ENCODE measurements around the gene FBXL16. TPM values are rescaled to one million over a fixed set of nuclear protein-coding genes. Genes with fewer than 3 reads are reported as not detected.

Gene FBXL16
- total RNA-seq, 1 experiment from 2014 or later: 22.2 TPM

GRCh38 chr16:732936-733335 is 27.3 kb upstream of the FBXL16 start:
- Histone ChIP-seq H3K9me3 (ENCODE audit: insufficient read depth, low read depth) (no peaks in the 10 kb centered on the region), H3K9me2 (ENCODE audit: insufficient read depth) (no peaks in the 10 kb centered on the region), H3K27me3 (ENCODE audit: insufficient read depth, low read depth) (no peaks in the 10 kb centered on the region), H3K4me3 (no peak overlapping the region), H3K36me3 (ENCODE audit: low read depth) (no peaks in the 10 kb centered on the region), H2AFZ (no peak overlapping the region), H3K27ac (no peak overlapping the region), H3K4me1 (replicated peaks; ENCODE audit: insufficient read depth) (no peaks in the 10 kb centered on the region), H4K20me1 (ENCODE audit: insufficient read depth) (no peaks in the 10 kb centered on the region), H3K79me2 (ENCODE audit: low read depth) (no peaks in the 10 kb centered on the region), H3F3A (ENCODE audit: insufficient read depth, low read depth) (peaks cover 7% of the 10 kb centered on the region; the same call in 1 of the 2 replicates), H3K4me2 (no peak overlapping the region)
- BruUV-seq (replicated peaks): no TSS peak
- CTCF ChIA-PET: no interaction called here
- intact Hi-C loops (cut with micrococcal nuclease; ENCODE audit: unreplicated experiment): no loop called here
- TF ChIP-seq EZH2 (IDR thresholded peaks at IDR 0.05; ENCODE audit: low read depth) (no peak), CTCF (conservative IDR thresholded peaks at IDR 0.05) (no peak)
- POLR2A ChIA-PET (ENCODE audit: unreplicated experiment): no interaction called here
- DNase-seq: peak in 1 of 2 experiments; percentile 32

GRCh38 chr16:732332-732731 is 26.7 kb upstream of the FBXL16 start:
- H3K4me2 ChIP-seq: no peak overlapping the region
- ChIA-PET CTCF (interaction anchor here (0.7 kb wide), 1 partner anchor 256 kb away, joined by 4 read pairs; no protein-coding TSS in a partner anchor), POLR2A (ENCODE audit: unreplicated experiment) (interaction anchor here (0.6 kb wide), 1 partner anchor 28 kb away, joined by 3 read pairs; no protein-coding TSS in a partner anchor)
- no peaks in the 10 kb centered on the region for H3K79me2 ChIP-seq (ENCODE audit: low read depth)
- no peaks in the 10 kb centered on the region for H3K9me3 ChIP-seq (ENCODE audit: insufficient read depth, low read depth)
- TF ChIP-seq CTCF (conservative IDR thresholded peaks at IDR 0.05): no peak
- TF ChIP-seq EZH2 (IDR thresholded peaks at IDR 0.05; ENCODE audit: low read depth): no peak
- H2AFZ ChIP-seq: no peak overlapping the region
- no TSS peak for BruUV-seq (replicated peaks)
- H4K20me1 ChIP-seq (ENCODE audit: insufficient read depth): no peaks in the 10 kb centered on the region
- H3K36me3 ChIP-seq (ENCODE audit: low read depth): no peaks in the 10 kb centered on the region
- no peaks in the 10 kb centered on the region for H3K9me2 ChIP-seq (ENCODE audit: insufficient read depth)
- no peaks in the 10 kb centered on the region for H3K4me1 ChIP-seq (replicated peaks; ENCODE audit: insufficient read depth)
- DNase-seq: peak in 1 of 2 experiments; percentile 10
- no peak overlapping the region for H3K4me3 ChIP-seq
- H3F3A ChIP-seq (ENCODE audit: insufficient read depth, low read depth): peaks cover 7% of the 10 kb centered on the region; the same call in 1 of the 2 replicates
- intact Hi-C loops (cut with micrococcal nuclease; ENCODE audit: unreplicated experiment): no loop called here
- H3K27me3 ChIP-seq (ENCODE audit: insufficient read depth, low read depth): no peaks in the 10 kb centered on the region
- H3K27ac ChIP-seq: no peak overlapping the region

- Histone ChIP-seq H3K4me1 (replicated peaks; ENCODE audit: insufficient read depth) (no peaks in the 10 kb centered on the region), H4K20me1 (ENCODE audit: insufficient read depth) (peaks cover 4% of the 10 kb centered on the region; the same call in 1 of the 2 replicates), H3K36me3 (ENCODE audit: low read depth) (no peaks in the 10 kb centered on the region), H3K4me2 (no peak overlapping the region), H3F3A (ENCODE audit: insufficient read depth, low read depth) (peaks cover 15% of the 10 kb centered on the region), H3K27ac (no peak overlapping the region), H2AFZ (no peak overlapping the region), H3K9me2 (ENCODE audit: insufficient read depth) (no peaks in the 10 kb centered on the region), H3K79me2 (ENCODE audit: low read depth) (no peaks in the 10 kb centered on the region), H3K27me3 (ENCODE audit: insufficient read depth, low read depth) (no peaks in the 10 kb centered on the region), H3K9me3 (ENCODE audit: insufficient read depth, low read depth) (no peaks in the 10 kb centered on the region), H3K4me3 (no peak overlapping the region)
- no TSS peak for BruUV-seq (replicated peaks)
- intact Hi-C loops (cut with micrococcal nuclease; ENCODE audit: unreplicated experiment): no loop called here
- no peak for TF ChIP-seq EZH2 (IDR thresholded peaks at IDR 0.05; ENCODE audit: low read depth)
- TF ChIP-seq CTCF (conservative IDR thresholded peaks at IDR 0.05): no peak
- ChIA-PET CTCF (no interaction called here), POLR2A (ENCODE audit: unreplicated experiment) (no interaction called here)
- peak in 1 of 2 experiments; percentile 30 for DNase-seq
Measured at GRCh38 chr16:730666-731509, 25.3 kb upstream of the FBXL16 start.

Data from PC-9 (cell line).